ENCODE results near the gene DIS3L2. TPM values are rescaled to one million over a fixed set of nuclear protein-coding genes. Genes with fewer than 3 reads are reported as not detected.

Gene DIS3L2
- total and polyA plus RNA-seq, 2 of the 8 experiments (the other 6 are each of a cell fraction or from before 2014, with no cell fraction given), result 11.5 to 21.6 TPM

DNA sequence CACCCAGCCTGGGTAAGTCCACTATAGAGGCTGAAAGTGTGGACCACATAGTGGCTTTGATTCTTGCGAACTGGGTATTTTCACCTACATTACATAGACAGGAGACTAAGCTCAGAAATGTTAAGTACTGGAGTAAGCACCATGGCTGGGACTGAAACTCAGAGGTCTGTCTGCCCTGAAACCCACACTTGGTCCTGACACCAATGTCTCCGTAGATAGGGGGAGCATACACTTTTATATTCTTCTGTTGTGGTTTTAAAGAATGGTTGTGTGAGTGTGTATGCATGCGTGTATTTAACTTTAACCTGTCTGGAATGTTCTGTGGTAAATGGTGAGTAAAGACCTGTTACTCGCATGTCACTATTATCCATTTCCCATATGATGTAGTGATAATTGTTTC is 25.0 kb upstream of the DIS3L2 start:
- Histone ChIP-seq H4K20me1 (replicated peaks in 1 of 2; ENCODE audit: control insufficient read depth in 1 of 2, insufficient read depth in 2 of 2, low read length in 2 of 2) (no peaks in the 10 kb centered on the region), H3K23ac (ENCODE audit: insufficient read length) (no peak overlapping the region), H3K4me2 (ENCODE audit: insufficient read depth in 1 of 2, low read depth in 2 of 2, low read length in 2 of 2) (no peak overlapping the region), H3K4me3 (ENCODE audit: extremely low read depth in 1 of 4, insufficient read depth in 2 of 4, low read depth in 3 of 4, low read length in 4 of 4) (no peak overlapping the region), H3K23me2 (ENCODE audit: low read depth, low read length) (no peaks in the 10 kb centered on the region), H2BK12ac (ENCODE audit: low read depth, low read length) (no peak overlapping the region), H3K56ac (replicated peaks; ENCODE audit: insufficient read length, low read depth, low read length) (no peak overlapping the region), H3K27me3 (replicated peaks in 1 of 4; ENCODE audit: control insufficient read depth in 3 of 4, extremely low read depth in 1 of 4, insufficient read depth in 3 of 4, low read length in 3 of 4) (no peaks in the 10 kb centered on the region; a peak in 1 of 7 replicates), H3K27ac (ENCODE audit: low read depth, low read length) (no peak overlapping the region), H3K4me1 (replicated peaks in 1 of 4; ENCODE audit: control insufficient read depth in 3 of 4, insufficient read depth in 4 of 4, low read length in 3 of 4) (no peaks in the 10 kb centered on the region), H3K36me3 (ENCODE audit: control insufficient read depth in 2 of 4, insufficient read depth in 4 of 4, low read length in 3 of 4) (no peaks in the 10 kb centered on the region), H3K9me3 (ENCODE audit: insufficient read depth in 2 of 2, low read depth in 1 of 2, low read length in 1 of 2) (no peaks in the 10 kb centered on the region), H2BK5ac (ENCODE audit: low read depth, low read length) (no peak overlapping the region), H4K5ac (ENCODE audit: insufficient read length, low read depth, low read length) (no peak overlapping the region), H3K4ac (replicated peaks; ENCODE audit: insufficient read length, low read depth, low read length) (no peak overlapping the region), H2AFZ (ENCODE audit: low read length) (no peak overlapping the region; the same call in 1 of the 2 replicates), H2BK20ac (ENCODE audit: low read length) (no peak overlapping the region), H4K8ac (ENCODE audit: extremely low read depth, insufficient read depth, low read length) (no peak overlapping the region), H3K14ac (ENCODE audit: insufficient read length) (no peak overlapping the region), H3K79me2 (ENCODE audit: control insufficient read depth in 1 of 2, insufficient read depth in 2 of 2, low read length in 2 of 2) (no peaks in the 10 kb centered on the region), H2BK120ac (replicated peaks; ENCODE audit: low read depth, low read length) (no peak overlapping the region), H3K18ac (ENCODE audit: extremely low read depth, low read length) (no peak overlapping the region), H2AK5ac (ENCODE audit: low read depth, low read length) (no peak overlapping the region), H3K79me1 (ENCODE audit: low read depth, low read length) (no peaks in the 10 kb centered on the region), H3K9ac (replicated peaks in 1 of 4; ENCODE audit: extremely low read depth in 1 of 4, low read depth in 3 of 4, low read length in 3 of 4) (no peak overlapping the region), H4K91ac (replicated peaks; ENCODE audit: insufficient read length, low read length) (no peak overlapping the region), H2BK15ac (ENCODE audit: low read length) (no peak overlapping the region)
- FAIRE-seq, result no peak
- TF ChIP-seq SP1 (IDR thresholded peaks at IDR 0.05; ENCODE audit: low read depth, low read length) (no peak), PHF8 (conservative IDR thresholded peaks at IDR 0.05; ENCODE audit: low read depth, low read length) (no peak), NRF1 (IDR thresholded peaks at IDR 0.05; ENCODE audit: low read depth, low read length) (no peak)
- POLR2A ChIA-PET (ENCODE audit: partially characterized antibody), result no interaction called here
- DNase-seq (ENCODE audit: low read depth in 1 of 2, low spot score in 2 of 2), result no peak
- CTCF ChIA-PET (ENCODE audit: partially characterized antibody), result interaction anchor here (0.9 to 3.6 kb wide), 3 partner anchors 8 to 22 kb away, joined by 3 to 18 read pairs (median 17); no protein-coding TSS in a partner anchor
- WGBS, 2 experiments (ENCODE audit: extremely low coverage in 1 of 2, insufficient coverage in 1 of 2, insufficient read length in 1 of 2, insufficient replicate concordance in 2 of 2, low coverage in 1 of 2, low lambda C conversion rate in 2 of 2, missing lambda C conversion rate in 1 of 2), result 91% methylated on average over 4 of the region's 4 CpGs; no CpG with 5 or more reads in 1 of the 2 experiments

All from H1 (cell line).